GM19395 (cell line): Measurements from ENCODE around the gene CD2.
A peak's percentile ranks its signal among the peaks of the same experiment; 100 is the strongest.

Source experiments
- ATAC-seq: cut with Tn5 transposase; IDR thresholded peaks from one replicate; pipeline ENCODE4 v1.9.1; 2021; ENCODE audit warnings: mild to moderate bottlenecking, moderate library complexity; ENCODE audit not compliant: unreplicated experiment

CD2 gene

GRCh38 chr1:116771997-116772647 lies 17.9 kb downstream of the CD2 start:
- ATAC-seq = no peak

- no peak for ATAC-seq
These were observed 18.4 kb downstream of the CD2 start for GRCh38 chr1:116772648-116773045.

GRCh38 chr1:116775116-116775752 lies 21.0 kb downstream of the CD2 start:
- no peak for ATAC-seq

- no peak for ATAC-seq
These were observed 23.9 kb downstream of the CD2 start for GRCh38 chr1:116777831-116778830.

- no peak for ATAC-seq
These were observed 26.8 kb downstream of the CD2 start for GRCh38 chr1:116781034-116781433.

GRCh38 chr1:116785006-116785405 lies 30.8 kb downstream of the CD2 start:
- no peak for ATAC-seq

GRCh38 chr1:116786049-116786448 lies 31.8 kb downstream of the CD2 start:
- no peak for ATAC-seq

- ATAC-seq = no peak
These were observed 37.5 kb downstream of the CD2 start for GRCh38 chr1:116791727-116792126.

GRCh38 chr1:116793357-116793935 lies 39.2 kb downstream of the CD2 start:
- no peak for ATAC-seq

- ATAC-seq = peak; percentile 25
These were observed 40.1 kb downstream of the CD2 start for GRCh38 chr1:116794371-116794770.

GRCh38 chr1:116794804-116795481 lies 40.7 kb downstream of the CD2 start:
- ATAC-seq = peak; percentile 96

- no peak for ATAC-seq
These were observed 41.2 kb downstream of the CD2 start for GRCh38 chr1:116795482-116795829.

GRCh38 chr1:116804736-116805135 lies 50.5 kb downstream of the CD2 start:
- no peak for ATAC-seq

- no peak for ATAC-seq
These were observed 51.2 kb downstream of the CD2 start for GRCh38 chr1:116805398-116805797.

GRCh38 chr1:116806245-116806644 lies 52.0 kb downstream of the CD2 start:
- peak; percentile 68 for ATAC-seq

- ATAC-seq = no peak
These were observed 52.4 kb downstream of the CD2 start for GRCh38 chr1:116806671-116807070.

GRCh38 chr1:116807394-116808199 lies 53.4 kb downstream of the CD2 start:
- no peak for ATAC-seq

- ATAC-seq = no peak
These were observed 54.1 kb downstream of the CD2 start for GRCh38 chr1:116808200-116808847.

- no peak for ATAC-seq
These were observed 54.7 kb downstream of the CD2 start for GRCh38 chr1:116808848-116809508.
